ENCODE data around the gene CPLANE1. TPM values are rescaled to one million over a fixed set of nuclear protein-coding genes. Genes with fewer than 3 reads are reported as not detected.
"Not testable (repeated sequence)": the region's sequence is repeated elsewhere in the genome, so short reads cannot be mapped to it uniquely, and the experiment has no call there.

Gene CPLANE1
- total RNA-seq, 6 experiments from 2014 or later, result 3.3 to 6.7 (median 4.7) TPM

GRCh38 chr5:37090123-37090726, 159.0 kb downstream of the CPLANE1 start:
- intact Hi-C loops (cut with DNase I), result no loop called here
- DNase-seq, result no peak
- Histone ChIP-seq H3K36me3 (no peaks in the 10 kb centered on the region), H3K4me1 (peaks cover 0 to 5% (median 0%) of the 10 kb centered on the region in 4 donors), H3K27ac (no peak overlapping the region), H3K27me3 (no peaks in the 10 kb centered on the region), H3K4me3 (no peak overlapping the region), H3K9me3 (peaks cover 0 to 6% (median 0%) of the 10 kb centered on the region in 4 donors)
- no peak for ATAC-seq
- no peak for TF ChIP-seq POLR2A (IDR thresholded peaks at IDR 0.05)
- TF ChIP-seq CTCF (IDR thresholded peaks at IDR 0.05), result no peak
- WGBS (ENCODE audit: insufficient coverage, low coverage, low lambda C conversion rate, missing lambda C conversion rate), result 82% methylated on average over 7 of the region's 7 CpGs

GRCh38 chr5:37088009-37088408, 161.2 kb downstream of the CPLANE1 start:
- Histone ChIP-seq H3K36me3 (no peaks in the 10 kb centered on the region), H3K27ac (no peak overlapping the region), H3K9me3 (no peaks in the 10 kb centered on the region), H3K4me1 (no peaks in the 10 kb centered on the region), H3K4me3 (no peak overlapping the region), H3K27me3 (no peaks in the 10 kb centered on the region)
- TF ChIP-seq POLR2A (IDR thresholded peaks at IDR 0.05), result no peak
- TF ChIP-seq CTCF (IDR thresholded peaks at IDR 0.05), result no peak
- intact Hi-C loops (cut with DNase I), result no loop called here
- ATAC-seq, result no peak
- 67% methylated on average over 3 of the region's 6 CpGs for WGBS (ENCODE audit: insufficient coverage, low coverage, low lambda C conversion rate, missing lambda C conversion rate)
- no peak for DNase-seq

- DNase-seq (peak in 1 of 3 donors; percentile 30), ATAC-seq (peak; percentile 69 to 94 (median 82))
- TF ChIP-seq POLR2A (IDR thresholded peaks at IDR 0.05) (no peak), CTCF (IDR thresholded peaks at IDR 0.05) (no peak)
- Histone ChIP-seq H3K4me1 (no peaks in the 10 kb centered on the region), H3K4me3 (no peak overlapping the region), H3K36me3 (no peaks in the 10 kb centered on the region), H3K9me3 (no peaks in the 10 kb centered on the region), H3K27me3 (no peaks in the 10 kb centered on the region), H3K27ac (no peak overlapping the region)
- WGBS (ENCODE audit: insufficient coverage, low coverage, low lambda C conversion rate, missing lambda C conversion rate), result 59% methylated on average over 11 of the region's 12 CpGs
- intact Hi-C loops (cut with DNase I), result no loop called here
Observed at GRCh38 chr5:37086466-37087173, 162.6 kb downstream of the CPLANE1 start.

GRCh38 chr5:37086026-37086425, 163.2 kb downstream of the CPLANE1 start:
- ATAC-seq; H3K27me3 ChIP-seq; H3K4me1 ChIP-seq; H3K36me3 ChIP-seq; H3K4me3 ChIP-seq; DNase-seq; H3K9me3 ChIP-seq; H3K27ac ChIP-seq; intact Hi-C loops (cut with DNase I): not testable (repeated sequence)
- WGBS (ENCODE audit: insufficient coverage, low coverage, low lambda C conversion rate, missing lambda C conversion rate), result no CpG with 5 or more reads among the region's 1 CpG

- WGBS (ENCODE audit: insufficient coverage, low coverage, low lambda C conversion rate, missing lambda C conversion rate), result 33% methylated on average over 1 of the region's 2 CpGs
- DNase-seq; H3K27me3 ChIP-seq; H3K36me3 ChIP-seq; H3K4me1 ChIP-seq; ATAC-seq; H3K9me3 ChIP-seq; intact Hi-C loops (cut with DNase I); H3K27ac ChIP-seq; H3K4me3 ChIP-seq: not testable (repeated sequence)
Observed at GRCh38 chr5:37082977-37083376, 166.2 kb downstream of the CPLANE1 start.
